ENCODE measurements around the gene ITGA11. TPM values are rescaled to one million over a fixed set of nuclear protein-coding genes. Genes with fewer than 3 reads are reported as not detected.

The ITGA11 gene
- total and polyA plus RNA-seq, 2 donors = 0.21 to 0.47 TPM

GRCh38 chr15:68311859-68312557, 120.0 kb downstream of the ITGA11 start:
- 98% methylated on average over 3 of the region's 3 CpGs for WGBS
- no peaks in the 10 kb centered on the region for H3K36me3 ChIP-seq (ENCODE audit: control insufficient read depth in 2 of 2, insufficient read depth in 2 of 2, low read length in 1 of 2)
- H3K4me1 ChIP-seq (ENCODE audit: control insufficient read depth in 2 of 2, insufficient read depth in 2 of 2, low read length in 2 of 2) = peaks cover 0 to 21% of the 10 kb centered on the region in 2 donors
- no peaks in the 10 kb centered on the region for H3K9me3 ChIP-seq (ENCODE audit: control insufficient read depth in 2 of 2, insufficient read depth in 1 of 2, low read length in 1 of 2)
- no peak overlapping the region for H3K27ac ChIP-seq (ENCODE audit: low read depth in 1 of 2, low read length in 1 of 2)
- no peak for DNase-seq (ENCODE audit: low read depth in 6 of 9, low spot score in 9 of 9)
- no peaks in the 10 kb centered on the region for H3K27me3 ChIP-seq (ENCODE audit: control insufficient read depth in 2 of 2, insufficient read depth in 1 of 2, low read length in 1 of 2)
- H3K4me3 ChIP-seq (ENCODE audit: low read length in 2 of 2) = no peak overlapping the region

- no peaks in the 10 kb centered on the region for H3K27me3 ChIP-seq (ENCODE audit: control insufficient read depth in 2 of 2, insufficient read depth in 1 of 2, low read length in 1 of 2)
- no peak for DNase-seq (ENCODE audit: low read depth in 6 of 9, low spot score in 9 of 9)
- WGBS = 97% methylated on average over 3 of the region's 3 CpGs
- H3K4me3 ChIP-seq (ENCODE audit: low read length in 2 of 2) = no peak overlapping the region
- H3K9me3 ChIP-seq (ENCODE audit: control insufficient read depth in 2 of 2, insufficient read depth in 1 of 2, low read length in 1 of 2) = no peaks in the 10 kb centered on the region
- peaks cover 1 to 24% of the 10 kb centered on the region in 2 donors for H3K4me1 ChIP-seq (ENCODE audit: control insufficient read depth in 2 of 2, insufficient read depth in 2 of 2, low read length in 2 of 2)
- no peak overlapping the region for H3K27ac ChIP-seq (ENCODE audit: low read depth in 1 of 2, low read length in 1 of 2)
- H3K36me3 ChIP-seq (ENCODE audit: control insufficient read depth in 2 of 2, insufficient read depth in 2 of 2, low read length in 1 of 2) = no peaks in the 10 kb centered on the region
These were observed 120.5 kb downstream of the ITGA11 start for GRCh38 chr15:68311464-68311835.

- peaks cover 3 to 23% of the 10 kb centered on the region in 2 donors for H3K4me1 ChIP-seq (ENCODE audit: control insufficient read depth in 2 of 2, insufficient read depth in 2 of 2, low read length in 2 of 2)
- WGBS = 97% methylated on average over 22 of the region's 22 CpGs
- H3K27me3 ChIP-seq (ENCODE audit: control insufficient read depth in 2 of 2, insufficient read depth in 1 of 2, low read length in 1 of 2) = no peaks in the 10 kb centered on the region
- DNase-seq (ENCODE audit: low read depth in 6 of 9, low spot score in 9 of 9) = no peak
- H3K9me3 ChIP-seq (ENCODE audit: control insufficient read depth in 2 of 2, insufficient read depth in 1 of 2, low read length in 1 of 2) = no peaks in the 10 kb centered on the region
- no peak overlapping the region for H3K27ac ChIP-seq (ENCODE audit: low read depth in 1 of 2, low read length in 1 of 2)
- no peaks in the 10 kb centered on the region for H3K36me3 ChIP-seq (ENCODE audit: control insufficient read depth in 2 of 2, insufficient read depth in 2 of 2, low read length in 1 of 2)
- H3K4me3 ChIP-seq (ENCODE audit: low read length in 2 of 2) = no peak overlapping the region
These were observed 121.0 kb downstream of the ITGA11 start for GRCh38 chr15:68310804-68311463.

GRCh38 chr15:68310178-68310803, 121.7 kb downstream of the ITGA11 start:
- H3K9me3 ChIP-seq (ENCODE audit: control insufficient read depth in 2 of 2, insufficient read depth in 1 of 2, low read length in 1 of 2) = no peaks in the 10 kb centered on the region
- 80% methylated on average over 7 of the region's 7 CpGs for WGBS
- H3K27me3 ChIP-seq (ENCODE audit: control insufficient read depth in 2 of 2, insufficient read depth in 1 of 2, low read length in 1 of 2) = no peaks in the 10 kb centered on the region
- H3K4me3 ChIP-seq (ENCODE audit: low read length in 2 of 2) = no peak overlapping the region
- no peak overlapping the region for H3K27ac ChIP-seq (ENCODE audit: low read depth in 1 of 2, low read length in 1 of 2)
- no peak for DNase-seq (ENCODE audit: low read depth in 6 of 9, low spot score in 9 of 9)
- H3K4me1 ChIP-seq (ENCODE audit: control insufficient read depth in 2 of 2, insufficient read depth in 2 of 2, low read length in 2 of 2) = peaks cover 3 to 16% of the 10 kb centered on the region in 2 donors
- H3K36me3 ChIP-seq (ENCODE audit: control insufficient read depth in 2 of 2, insufficient read depth in 2 of 2, low read length in 1 of 2) = no peaks in the 10 kb centered on the region

GRCh38 chr15:68309024-68309423, 122.9 kb downstream of the ITGA11 start:
- peaks cover 3 to 18% of the 10 kb centered on the region in 2 donors for H3K4me1 ChIP-seq (ENCODE audit: control insufficient read depth in 2 of 2, insufficient read depth in 2 of 2, low read length in 2 of 2)
- no peaks in the 10 kb centered on the region for H3K9me3 ChIP-seq (ENCODE audit: control insufficient read depth in 2 of 2, insufficient read depth in 1 of 2, low read length in 1 of 2)
- no peak overlapping the region for H3K27ac ChIP-seq (ENCODE audit: low read depth in 1 of 2, low read length in 1 of 2)
- WGBS = 95% methylated on average over 3 of the region's 3 CpGs
- H3K27me3 ChIP-seq (ENCODE audit: control insufficient read depth in 2 of 2, insufficient read depth in 1 of 2, low read length in 1 of 2) = no peaks in the 10 kb centered on the region
- no peak for DNase-seq (ENCODE audit: low read depth in 6 of 9, low spot score in 9 of 9)
- H3K36me3 ChIP-seq (ENCODE audit: control insufficient read depth in 2 of 2, insufficient read depth in 2 of 2, low read length in 1 of 2) = no peaks in the 10 kb centered on the region
- H3K4me3 ChIP-seq (ENCODE audit: low read length in 2 of 2) = no peak overlapping the region

- no peaks in the 10 kb centered on the region for H3K27me3 ChIP-seq (ENCODE audit: control insufficient read depth in 2 of 2, insufficient read depth in 1 of 2, low read length in 1 of 2)
- H3K4me1 ChIP-seq (ENCODE audit: control insufficient read depth in 2 of 2, insufficient read depth in 2 of 2, low read length in 2 of 2) = peaks cover 3 to 18% of the 10 kb centered on the region in 2 donors
- WGBS = 92% methylated on average over 14 of the region's 14 CpGs
- H3K36me3 ChIP-seq (ENCODE audit: control insufficient read depth in 2 of 2, insufficient read depth in 2 of 2, low read length in 1 of 2) = no peaks in the 10 kb centered on the region
- no peaks in the 10 kb centered on the region for H3K9me3 ChIP-seq (ENCODE audit: control insufficient read depth in 2 of 2, insufficient read depth in 1 of 2, low read length in 1 of 2)
- DNase-seq (ENCODE audit: low read depth in 6 of 9, low spot score in 9 of 9) = no peak
- H3K4me3 ChIP-seq (ENCODE audit: low read length in 2 of 2) = no peak overlapping the region
- H3K27ac ChIP-seq (ENCODE audit: low read depth in 1 of 2, low read length in 1 of 2) = no peak overlapping the region
These were observed 124.6 kb downstream of the ITGA11 start for GRCh38 chr15:68307131-68307928.

GRCh38 chr15:68305420-68305871, 126.5 kb downstream of the ITGA11 start:
- DNase-seq (ENCODE audit: low read depth in 6 of 9, low spot score in 9 of 9) = no peak
- Histone ChIP-seq H3K4me3 (ENCODE audit: low read length in 2 of 2) (no peak overlapping the region), H3K9me3 (ENCODE audit: control insufficient read depth in 2 of 2, insufficient read depth in 1 of 2, low read length in 1 of 2) (no peaks in the 10 kb centered on the region), H3K4me1 (ENCODE audit: control insufficient read depth in 2 of 2, insufficient read depth in 2 of 2, low read length in 2 of 2) (peaks cover 3 to 10% of the 10 kb centered on the region in 2 donors), H3K27me3 (ENCODE audit: control insufficient read depth in 2 of 2, insufficient read depth in 1 of 2, low read length in 1 of 2) (no peaks in the 10 kb centered on the region), H3K36me3 (ENCODE audit: control insufficient read depth in 2 of 2, insufficient read depth in 2 of 2, low read length in 1 of 2) (no peaks in the 10 kb centered on the region), H3K27ac (ENCODE audit: low read depth in 1 of 2, low read length in 1 of 2) (no peak overlapping the region)
- 88% methylated on average over 6 of the region's 6 CpGs for WGBS

- no peaks in the 10 kb centered on the region for H3K9me3 ChIP-seq (ENCODE audit: control insufficient read depth in 2 of 2, insufficient read depth in 1 of 2, low read length in 1 of 2)
- WGBS = 93% methylated on average over 15 of the region's 15 CpGs
- H3K4me3 ChIP-seq (ENCODE audit: low read length in 2 of 2) = no peak overlapping the region
- H3K4me1 ChIP-seq (ENCODE audit: control insufficient read depth in 2 of 2, insufficient read depth in 2 of 2, low read length in 2 of 2) = peaks cover 3 to 10% of the 10 kb centered on the region in 2 donors
- H3K27me3 ChIP-seq (ENCODE audit: control insufficient read depth in 2 of 2, insufficient read depth in 1 of 2, low read length in 1 of 2) = no peaks in the 10 kb centered on the region
- no peak overlapping the region for H3K27ac ChIP-seq (ENCODE audit: low read depth in 1 of 2, low read length in 1 of 2)
- no peaks in the 10 kb centered on the region for H3K36me3 ChIP-seq (ENCODE audit: control insufficient read depth in 2 of 2, insufficient read depth in 2 of 2, low read length in 1 of 2)
- no peak for DNase-seq (ENCODE audit: low read depth in 6 of 9, low spot score in 9 of 9)
These were observed 127.2 kb downstream of the ITGA11 start for GRCh38 chr15:68304589-68305337.

Data from thymus (tissue), 11 donors.